Panc1 (cell line): ENCODE results near the gene C16orf90. TPM values are rescaled to one million over a fixed set of nuclear protein-coding genes. Genes with fewer than 3 reads are reported as not detected.

Source experiments
- ATAC-seq: fragments of 200-7000 bp; cut with Tn5 transposase; 2 replicates; pipeline ENCODE4 v1.9.1; 2020; ENCODE audit warnings: mild to moderate bottlenecking, moderate library complexity
- BruUV-seq: library from RNA; stranded (reverse); fragments of 400-500 nt; replicated peaks from 2 replicates; lab custom pipeline; 2021; lab: Mats Ljungman, UMichigan
- CTCF ChIA-PET: fragments of 300-600 bp; sonication (Branson Sonifier 250); formaldehyde crosslinking; loops from one replicate; lab custom pipeline; 2022; ENCODE audit warnings: antibody characterized with exemption; lab: Charles Lee
- POLR2A ChIA-PET: fragments of 300-600 bp; sonication (Branson Sonifier 250); formaldehyde crosslinking; loops from one replicate; lab custom pipeline; 2022; ENCODE audit warnings: antibody characterized with exemption; lab: Charles Lee
- DNase-seq: peaks from one replicate; pipeline ENCODE4 v3.0.0-alpha.2; 2010; ENCODE audit warnings: low read depth, low spot score
- H3K27ac ChIP-seq: 2 replicates; pipeline ENCODE4 v1.5.1; 2011; ENCODE audit warnings: mild to moderate bottlenecking, low read length, inconsistent platforms
- H3K27me3 ChIP-seq: fragments of 200-500 bp; sonication (Bioruptor generic); 2 replicates; pipeline ENCODE4 v1.6.0; 2014; ENCODE audit warnings: low read length, inconsistent platforms; ENCODE audit not compliant: control insufficient read depth, insufficient read depth
- H3K36me3 ChIP-seq: fragments of 200-500 bp; sonication (Bioruptor generic); 2 replicates; pipeline ENCODE4 v1.5.1; 2014; ENCODE audit warnings: inconsistent platforms, mild to moderate bottlenecking, low read length, moderate library complexity; ENCODE audit not compliant: control insufficient read depth, insufficient read depth
- H3K4me1 ChIP-seq: 2 replicates; pipeline ENCODE4 v1.5.1; 2011; ENCODE audit warnings: inconsistent platforms, mild to moderate bottlenecking, low read length, moderate library complexity; ENCODE audit not compliant: control insufficient read depth, insufficient read depth
- H3K4me3 ChIP-seq, 2 experiments: 2 replicates each; pipeline ENCODE4 v1.5.1; 2011 to 2012; ENCODE audit warnings: low read depth in 2 of 2, low read length in 2 of 2, mild to moderate bottlenecking in 2 of 2, inconsistent platforms in 1 of 2, moderate library complexity in 1 of 2
- H3K9me3 ChIP-seq: fragments of 200-500 bp; sonication (Bioruptor generic); 2 replicates; pipeline ENCODE4 v1.5.1; 2014; ENCODE audit warnings: low read depth, mild to moderate bottlenecking, inconsistent platforms, low read length, moderate library complexity; ENCODE audit not compliant: control insufficient read depth, insufficient read depth
- CTCF ChIP-seq: fragments of 450-650 bp; IDR thresholded peaks from 2 replicates; pipeline ENCODE4 v1.5.1; 2017; ENCODE audit warnings: mild to moderate bottlenecking
- POLR2AphosphoS5 ChIP-seq: IDR thresholded peaks from 2 replicates; pipeline ENCODE4 v1.6.1; 2012; ENCODE audit warnings: mild to moderate bottlenecking, low read depth, low read length, moderate library complexity
- REST ChIP-seq, 2 experiments: IDR thresholded peaks; 2 replicates each; pipeline ENCODE4 v1.6.1; 2011 to 2012; ENCODE audit warnings: low read depth in 2 of 2, control low read depth in 1 of 2, low read length in 1 of 2, mild to moderate bottlenecking in 1 of 2, moderate library complexity in 1 of 2; ENCODE audit not compliant: insufficient read depth in 1 of 2
- SIN3A ChIP-seq: IDR thresholded peaks from 2 replicates; pipeline ENCODE4 v1.6.1; 2012; ENCODE audit warnings: low read depth, mild to moderate bottlenecking, low read length, moderate library complexity, borderline replicate concordance; ENCODE audit not compliant: insufficient read depth
- TCF7L2 ChIP-seq: IDR thresholded peaks from 2 replicates; pipeline ENCODE4 v1.6.1; 2011; ENCODE audit warnings: mild to moderate bottlenecking, low read depth, low read length, inconsistent platforms
- in situ Hi-C: cut with HindIII; loops from 2 replicates; pipeline ENCODE4 v1.10.0; 2016; ENCODE audit warnings: low sequenced_read_pairs, low pct_unique_long_range_greater_than_20kb
- intact Hi-C: fragments of 100-400 bp; cut with micrococcal nuclease; formaldehyde crosslinking; loops from one replicate; pipeline ENCODE4 v1.10.0; 2022; ENCODE audit not compliant: unreplicated experiment
- total RNA-seq: library from RNA; stranded (reverse); gene quantifications from one replicate; pipeline ENCODE4 v1.2.1, GENCODE V29; 2021; ENCODE audit not compliant: unreplicated experiment

Gene C16orf90
- total RNA-seq, 1 experiment from 2014 or later = not detected

- CTCF ChIA-PET = interaction anchor here (0.7 kb wide), 1 partner anchor 98 kb away, joined by 9 read pairs; no protein-coding TSS in a partner anchor
- no peaks in the 10 kb centered on the region for H3K36me3 ChIP-seq
- no peaks in the 10 kb centered on the region for H3K9me3 ChIP-seq
- BruUV-seq = no TSS peak
- no peaks in the 10 kb centered on the region for H3K27me3 ChIP-seq
- 0 out of 2 replicates have a peak, but pooled peaks cover 3% of the 10 kb centered on the region for H3K4me1 ChIP-seq
- intact Hi-C loops (no loop called here), in situ Hi-C loops (no loop called here)
- no peak for ATAC-seq
- POLR2A ChIA-PET = no interaction called here
- DNase-seq = no peak
- TF ChIP-seq TCF7L2 (no peak), POLR2AphosphoS5 (no peak)
- no peak overlapping the region for H3K4me3 ChIP-seq
- no peak overlapping the region for H3K27ac ChIP-seq
Observed at GRCh38 chr16:3469736-3470135, 25.6 kb downstream of the C16orf90 start.

GRCh38 chr16:3468501-3468900, 26.8 kb downstream of the C16orf90 start:
- H3K27ac ChIP-seq = no peak overlapping the region
- ChIA-PET POLR2A (no interaction called here), CTCF (interaction anchor here (0.6 kb wide), 1 partner anchor 8 kb away, joined by 3 read pairs; no protein-coding TSS in a partner anchor)
- no peaks in the 10 kb centered on the region for H3K36me3 ChIP-seq
- intact Hi-C loops (no loop called here), in situ Hi-C loops (no loop called here)
- no TSS peak for BruUV-seq
- no peak for TF ChIP-seq REST (IDR thresholded peaks at IDR 0.05; ENCODE audit: insufficient read depth in 1 of 2, low read depth in 2 of 2, low read length in 1 of 2)
- no peak for TF ChIP-seq POLR2AphosphoS5
- TF ChIP-seq CTCF = no peak
- no peak for TF ChIP-seq TCF7L2
- TF ChIP-seq SIN3A = no peak
- DNase-seq (no peak), ATAC-seq (no peak)
- no peaks in the 10 kb centered on the region for H3K9me3 ChIP-seq
- no peak overlapping the region for H3K4me3 ChIP-seq
- no peaks in the 10 kb centered on the region for H3K27me3 ChIP-seq
- H3K4me1 ChIP-seq = peaks cover 5% of the 10 kb centered on the region; the same call in 1 of the 2 replicates

- in situ Hi-C loops (no loop called here), intact Hi-C loops (no loop called here)
- Histone ChIP-seq H3K4me1 (peaks cover 5% of the 10 kb centered on the region; the same call in 1 of the 2 replicates), H3K4me3 (no peak overlapping the region), H3K27me3 (no peaks in the 10 kb centered on the region), H3K9me3 (no peaks in the 10 kb centered on the region), H3K27ac (no peak overlapping the region), H3K36me3 (no peaks in the 10 kb centered on the region)
- ChIA-PET POLR2A (no interaction called here), CTCF (no interaction called here)
- DNase-seq (no peak), ATAC-seq (no peak)
- TF ChIP-seq POLR2AphosphoS5 (no peak), SIN3A (no peak), CTCF (no peak), TCF7L2 (no peak), REST (IDR thresholded peaks at IDR 0.05; ENCODE audit: insufficient read depth in 1 of 2, low read depth in 2 of 2, low read length in 1 of 2) (no peak)
- BruUV-seq = no TSS peak
Observed at GRCh38 chr16:3467921-3468320, 27.4 kb downstream of the C16orf90 start.
